Mammary epithelial cell (primary cell): Measurements from ENCODE around the gene SLC18B1.

Source experiments
- EZH2 ChIP-seq: IDR thresholded peaks from 2 replicates; pipeline ENCODE4 v1.6.1; 2012; ENCODE audit warnings: low read length, inconsistent platforms, borderline replicate concordance
- TF ChIP-seq, protein P1 (sequence below), 2 donors: IDR thresholded peaks in 1 of 2; conservative IDR thresholded peaks in 1 of 2; 2 replicates each; pipeline ENCODE4 v1.5.1; 2011 to 2012; ENCODE audit warnings: inconsistent platforms in 2 of 2, low read length in 2 of 2, mild to moderate bottlenecking in 2 of 2, control low read depth in 1 of 2, low read depth in 1 of 2; ENCODE audit not compliant: insufficient read depth in 1 of 2; ENCODE audit errors: extremely low read depth in 1 of 2

DNA sequence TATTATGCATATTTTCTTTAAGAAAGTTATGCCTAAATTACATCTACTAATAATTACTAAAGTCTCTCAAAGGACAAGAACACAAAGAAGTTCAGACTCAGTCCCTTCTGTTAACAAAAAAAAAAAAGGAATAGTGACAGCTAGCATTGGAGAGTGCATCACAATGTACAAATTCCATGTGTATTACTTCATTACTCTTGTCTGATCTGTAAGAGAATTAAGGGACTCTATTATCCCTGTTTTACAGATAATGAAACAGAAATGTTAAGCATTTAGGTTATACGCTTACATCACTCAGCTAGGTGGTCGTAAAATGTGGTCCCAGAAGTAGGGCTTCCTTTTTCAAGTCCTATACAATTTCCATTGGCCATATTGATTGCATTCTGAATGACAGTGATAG is 67.4 kb downstream of the SLC18B1 start:
- TF ChIP-seq, protein P1, sequence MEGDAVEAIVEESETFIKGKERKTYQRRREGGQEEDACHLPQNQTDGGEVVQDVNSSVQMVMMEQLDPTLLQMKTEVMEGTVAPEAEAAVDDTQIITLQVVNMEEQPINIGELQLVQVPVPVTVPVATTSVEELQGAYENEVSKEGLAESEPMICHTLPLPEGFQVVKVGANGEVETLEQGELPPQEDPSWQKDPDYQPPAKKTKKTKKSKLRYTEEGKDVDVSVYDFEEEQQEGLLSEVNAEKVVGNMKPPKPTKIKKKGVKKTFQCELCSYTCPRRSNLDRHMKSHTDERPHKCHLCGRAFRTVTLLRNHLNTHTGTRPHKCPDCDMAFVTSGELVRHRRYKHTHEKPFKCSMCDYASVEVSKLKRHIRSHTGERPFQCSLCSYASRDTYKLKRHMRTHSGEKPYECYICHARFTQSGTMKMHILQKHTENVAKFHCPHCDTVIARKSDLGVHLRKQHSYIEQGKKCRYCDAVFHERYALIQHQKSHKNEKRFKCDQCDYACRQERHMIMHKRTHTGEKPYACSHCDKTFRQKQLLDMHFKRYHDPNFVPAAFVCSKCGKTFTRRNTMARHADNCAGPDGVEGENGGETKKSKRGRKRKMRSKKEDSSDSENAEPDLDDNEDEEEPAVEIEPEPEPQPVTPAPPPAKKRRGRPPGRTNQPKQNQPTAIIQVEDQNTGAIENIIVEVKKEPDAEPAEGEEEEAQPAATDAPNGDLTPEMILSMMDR (conservative IDR thresholded peaks at IDR 0.05 in 1 of 2, IDR thresholded peaks at IDR 0.05 in 1 of 2; ENCODE audit: extremely low read depth in 1 of 2, insufficient read depth in 1 of 2, low read depth in 1 of 2, low read length in 2 of 2): no peak
- no peak for TF ChIP-seq EZH2
